ENCODE results near the gene HIGD1A. TPM values are rescaled to one million over a fixed set of nuclear protein-coding genes. Genes with fewer than 3 reads are reported as not detected.

Gene HIGD1A
- total and polyA plus RNA-seq, 10 of the 15 experiments (the other 5 are each of a cell fraction or from before 2014, with no cell fraction given): 73.9 to 487 (median 175) TPM

- TF ChIP-seq NR2C1 (IDR thresholded peaks at IDR 0.05): no peak
- TF ChIP-seq CTCF (IDR thresholded peaks at IDR 0.05 in 2 of 3, conservative IDR thresholded peaks at IDR 0.05 in 1 of 3; ENCODE audit: control insufficient read depth in 2 of 3, extremely low read depth in 1 of 3, insufficient read depth in 1 of 3, low read depth in 3 of 3, low read length in 3 of 3): no peak
- TF ChIP-seq POLR2AphosphoS2 (IDR thresholded peaks at IDR 0.05; ENCODE audit: low read depth, low read length): no peak
- TF ChIP-seq KLF5 (IDR thresholded peaks at IDR 0.05; ENCODE audit: partially characterized antibody): no peak
- no peak for TF ChIP-seq LARP7 (IDR thresholded peaks at IDR 0.05)
- no peak for TF ChIP-seq PKNOX1 (IDR thresholded peaks at IDR 0.05)
- TF ChIP-seq ATF7 (IDR thresholded peaks at IDR 0.05; ENCODE audit: low read depth): no peak
- TF ChIP-seq IKZF2 (IDR thresholded peaks at IDR 0.05): no peak
- TF ChIP-seq BCL11A (IDR thresholded peaks at IDR 0.05; ENCODE audit: low read depth, low read length): no peak
- TF ChIP-seq WRNIP1 (IDR thresholded peaks at IDR 0.05; ENCODE audit: borderline replicate concordance, low read depth, low read length): no peak
- no peak for TF ChIP-seq CHD4 (IDR thresholded peaks at IDR 0.05)
- no peak for TF ChIP-seq SRF (IDR thresholded peaks at IDR 0.05; ENCODE audit: low read depth in 2 of 2, low read length in 2 of 2)
- no peak for TF ChIP-seq PAX8 (IDR thresholded peaks at IDR 0.05)
- no peak for TF ChIP-seq SUPT20H (IDR thresholded peaks at IDR 0.05; ENCODE audit: borderline replicate concordance, control insufficient read depth, low read depth, low read length)
- Histone ChIP-seq H3K27me3 (replicated peaks in 1 of 2; ENCODE audit: control insufficient read depth in 2 of 2, insufficient read depth in 2 of 2, low read length in 1 of 2) (no peaks in the 10 kb centered on the region), H3K36me3 (ENCODE audit: control insufficient read depth in 2 of 2, insufficient read depth in 2 of 2, low read length in 1 of 2) (no peaks in the 10 kb centered on the region), H3K9me3 (replicated peaks; ENCODE audit: control insufficient read depth, insufficient read depth, low read length) (no peaks in the 10 kb centered on the region), H3K4me3 (no peak overlapping the region), H3K4me1 (ENCODE audit: control insufficient read depth, insufficient read depth, low read length) (no peaks in the 10 kb centered on the region), H4K20me1 (ENCODE audit: control insufficient read depth, insufficient read depth) (no peaks in the 10 kb centered on the region), H3K4me2 (ENCODE audit: control insufficient read depth, insufficient read depth) (no peak overlapping the region), H3K9ac (ENCODE audit: control insufficient read depth, insufficient read depth, low read length) (no peak overlapping the region), H3K79me2 (ENCODE audit: control insufficient read depth, insufficient read depth, low read length) (no peaks in the 10 kb centered on the region), H3K27ac (ENCODE audit: control insufficient read depth, insufficient read depth) (no peak overlapping the region), H2AFZ (ENCODE audit: control insufficient read depth, low read depth, low read length) (no peak overlapping the region)
- DNase-seq (ENCODE audit: low read depth, low spot score) (no peak), ATAC-seq (no peak), FAIRE-seq (no peak)
- no TSS peak for BruUV-seq (replicated peaks)
- CTCF ChIA-PET: interaction anchor here (0.7 kb wide), 1 partner anchor 27 kb away, joined by 3 read pairs; no protein-coding TSS in a partner anchor
- RAD21 ChIA-PET (ENCODE audit: unreplicated experiment): no interaction called here
- POLR2A ChIA-PET: no interaction called here
- intact Hi-C loops (cut with micrococcal nuclease; ENCODE audit: unreplicated experiment) (no loop called here), in situ Hi-C loops (cut with MboI) (no loop called here)
- SMC1A ChIA-PET (ENCODE audit: uncharacterized antibody, unreplicated experiment): interaction anchor here (1.0 kb wide), 1 partner anchor 15 kb away, joined by 3 read pairs; no protein-coding TSS in a partner anchor
- 32% methylated on average over 4 of the region's 4 CpGs for WGBS (ENCODE audit: insufficient coverage, insufficient replicate concordance, low lambda C conversion rate, missing lambda C conversion rate)
Observed at GRCh38 chr3:42853739-42854302, 49.5 kb upstream of the HIGD1A start.

All from GM12878 (cell line).